Measurements from ENCODE around the gene EEF2.
"Not testable (repeated sequence)": the region's sequence is repeated elsewhere in the genome, so short reads cannot be mapped to it uniquely, and the experiment has no call there.

The EEF2 gene

GRCh38 chr19:4000798-4001197 lies 15.5 kb upstream of the EEF2 start:
- H3K36me3 ChIP-seq (ENCODE audit: control insufficient read depth in 1 of 2, insufficient read depth in 2 of 2, low read length in 2 of 2); H3K4me3 ChIP-seq (ENCODE audit: low read depth, low read length); DNase-seq; H3K79me1 ChIP-seq (ENCODE audit: low read length); H4K12ac ChIP-seq (ENCODE audit: low read depth, low read length); H3K4me2 ChIP-seq (ENCODE audit: low read length); H3K14ac ChIP-seq (ENCODE audit: low read length); H3K27me3 ChIP-seq (ENCODE audit: insufficient read depth, low read length); H3K18ac ChIP-seq (ENCODE audit: low read length); H3K4me1 ChIP-seq (ENCODE audit: control insufficient read depth in 1 of 2, insufficient read depth in 2 of 2, low read length in 2 of 2); H3K9me3 ChIP-seq (ENCODE audit: insufficient read depth, low read depth, low read length); H2BK5ac ChIP-seq (ENCODE audit: low read depth, low read length, poor library complexity); H3K23ac ChIP-seq (ENCODE audit: low read length); H2AFZ ChIP-seq (ENCODE audit: insufficient read depth, low read length, poor library complexity); H4K91ac ChIP-seq (ENCODE audit: low read depth, low read length); H2BK120ac ChIP-seq (ENCODE audit: insufficient read depth, low read length, poor library complexity); H3K79me2 ChIP-seq (ENCODE audit: control insufficient read depth, insufficient read depth, low read length, poor library complexity); H2AK5ac ChIP-seq (ENCODE audit: low read length); H2BK12ac ChIP-seq (ENCODE audit: low read length); H3K27ac ChIP-seq (ENCODE audit: low read depth, low read length); H3K4ac ChIP-seq (ENCODE audit: low read depth, low read length); H3K9ac ChIP-seq (ENCODE audit: low read length); H4K8ac ChIP-seq (ENCODE audit: low read depth, low read length): not testable (repeated sequence)
- no CpG with 5 or more reads among the region's 5 CpGs for WGBS (ENCODE audit: extremely low coverage, insufficient coverage, insufficient read length)

GRCh38 chr19:3998667-3999412 lies 13.6 kb upstream of the EEF2 start:
- H3K9me3 ChIP-seq (ENCODE audit: insufficient read depth, low read depth, low read length) = not testable (repeated sequence)

GRCh38 chr19:3995607-3996006 lies 10.3 kb upstream of the EEF2 start:
- Histone ChIP-seq H3K27me3 (ENCODE audit: insufficient read depth, low read length) (no peaks in the 10 kb centered on the region), H3K4me3 (ENCODE audit: low read depth, low read length) (no peak overlapping the region), H4K12ac (ENCODE audit: low read depth, low read length) (no peak overlapping the region), H3K4me2 (ENCODE audit: low read length) (no peak overlapping the region), H4K8ac (ENCODE audit: low read depth, low read length) (no peak overlapping the region), H3K36me3 (ENCODE audit: control insufficient read depth in 1 of 2, insufficient read depth in 2 of 2, low read length in 2 of 2) (no peaks in the 10 kb centered on the region), H3K18ac (ENCODE audit: low read length) (no peak overlapping the region), H2AFZ (ENCODE audit: insufficient read depth, low read length, poor library complexity) (no peak overlapping the region), H4K91ac (ENCODE audit: low read depth, low read length) (no peak overlapping the region), H3K14ac (ENCODE audit: low read length) (no peak overlapping the region), H3K9me3 (ENCODE audit: insufficient read depth, low read depth, low read length) (peaks cover 2% of the 10 kb centered on the region), H2BK5ac (ENCODE audit: low read depth, low read length, poor library complexity) (no peak overlapping the region), H3K4me1 (ENCODE audit: control insufficient read depth in 1 of 2, insufficient read depth in 2 of 2, low read length in 2 of 2) (no peaks in the 10 kb centered on the region), H2BK120ac (ENCODE audit: insufficient read depth, low read length, poor library complexity) (no peak overlapping the region), H2BK12ac (ENCODE audit: low read length) (no peak overlapping the region), H3K9ac (ENCODE audit: low read length) (no peak overlapping the region), H3K4ac (ENCODE audit: low read depth, low read length) (no peak overlapping the region), H3K23ac (ENCODE audit: low read length) (no peak overlapping the region), H3K79me1 (ENCODE audit: low read length) (no peaks in the 10 kb centered on the region), H3K27ac (ENCODE audit: low read depth, low read length) (no peak overlapping the region), H2AK5ac (ENCODE audit: low read length) (no peak overlapping the region), H3K79me2 (ENCODE audit: control insufficient read depth, insufficient read depth, low read length, poor library complexity) (no peaks in the 10 kb centered on the region)
- whole genome bisulfite sequencing (ENCODE audit: extremely low coverage, insufficient coverage, insufficient read length) = no CpG with 5 or more reads among the region's 6 CpGs
- DNase-seq = no peak

More at GRCh38 chr19:3998667-3999412, 13.6 kb upstream of the EEF2 start:
- not testable (repeated sequence) for H2AFZ ChIP-seq (ENCODE audit: insufficient read depth, low read length, poor library complexity); H3K23ac ChIP-seq (ENCODE audit: low read length); H3K14ac ChIP-seq (ENCODE audit: low read length); H3K4me1 ChIP-seq (ENCODE audit: control insufficient read depth in 1 of 2, insufficient read depth in 2 of 2, low read length in 2 of 2); H2BK12ac ChIP-seq (ENCODE audit: low read length); H3K4me3 ChIP-seq (ENCODE audit: low read depth, low read length); H3K36me3 ChIP-seq (ENCODE audit: control insufficient read depth in 1 of 2, insufficient read depth in 2 of 2, low read length in 2 of 2); H3K4ac ChIP-seq (ENCODE audit: low read depth, low read length); H3K4me2 ChIP-seq (ENCODE audit: low read length); H3K18ac ChIP-seq (ENCODE audit: low read length); H4K8ac ChIP-seq (ENCODE audit: low read depth, low read length); H4K12ac ChIP-seq (ENCODE audit: low read depth, low read length); H3K27ac ChIP-seq (ENCODE audit: low read depth, low read length); H4K91ac ChIP-seq (ENCODE audit: low read depth, low read length); H3K9ac ChIP-seq (ENCODE audit: low read length); H3K27me3 ChIP-seq (ENCODE audit: insufficient read depth, low read length); H2AK5ac ChIP-seq (ENCODE audit: low read length); H2BK5ac ChIP-seq (ENCODE audit: low read depth, low read length, poor library complexity); H3K79me1 ChIP-seq (ENCODE audit: low read length); H2BK120ac ChIP-seq (ENCODE audit: insufficient read depth, low read length, poor library complexity); DNase-seq; H3K79me2 ChIP-seq (ENCODE audit: control insufficient read depth, insufficient read depth, low read length, poor library complexity)
- WGBS (ENCODE audit: extremely low coverage, insufficient coverage, insufficient read length) = no CpG with 5 or more reads among the region's 29 CpGs

- no peak overlapping the region for H4K91ac ChIP-seq (ENCODE audit: low read depth, low read length)
- no peak overlapping the region for H4K12ac ChIP-seq (ENCODE audit: low read depth, low read length)
- H2AK5ac ChIP-seq (ENCODE audit: low read length) = no peak overlapping the region
- peaks cover 5 to 8% of the 10 kb centered on the region in 2 experiments for H3K4me1 ChIP-seq (ENCODE audit: control insufficient read depth in 1 of 2, insufficient read depth in 2 of 2, low read length in 2 of 2)
- no peak overlapping the region for H3K4me3 ChIP-seq (ENCODE audit: low read depth, low read length)
- H2AFZ ChIP-seq (ENCODE audit: insufficient read depth, low read length, poor library complexity) = no peak overlapping the region
- H3K9me3 ChIP-seq (ENCODE audit: insufficient read depth, low read depth, low read length) = no peaks in the 10 kb centered on the region
- no peak overlapping the region for H3K18ac ChIP-seq (ENCODE audit: low read length)
- H4K8ac ChIP-seq (ENCODE audit: low read depth, low read length) = no peak overlapping the region
- no peak overlapping the region for H2BK120ac ChIP-seq (ENCODE audit: insufficient read depth, low read length, poor library complexity)
- H2BK12ac ChIP-seq (ENCODE audit: low read length) = no peak overlapping the region
- H3K14ac ChIP-seq (ENCODE audit: low read length) = no peak overlapping the region
- no peak overlapping the region for H3K23ac ChIP-seq (ENCODE audit: low read length)
- no peaks in the 10 kb centered on the region for H3K79me2 ChIP-seq (ENCODE audit: control insufficient read depth, insufficient read depth, low read length, poor library complexity)
- H3K4ac ChIP-seq (ENCODE audit: low read depth, low read length) = no peak overlapping the region
- no CpG with 5 or more reads among the region's 3 CpGs for WGBS (ENCODE audit: extremely low coverage, insufficient coverage, insufficient read length)
- no peak for DNase-seq
- no peak overlapping the region for H3K9ac ChIP-seq (ENCODE audit: low read length)
- no peaks in the 10 kb centered on the region for H3K27me3 ChIP-seq (ENCODE audit: insufficient read depth, low read length)
- H3K36me3 ChIP-seq (ENCODE audit: control insufficient read depth in 1 of 2, insufficient read depth in 2 of 2, low read length in 2 of 2) = no peaks in the 10 kb centered on the region
- no peaks in the 10 kb centered on the region for H3K79me1 ChIP-seq (ENCODE audit: low read length)
- no peak overlapping the region for H3K27ac ChIP-seq (ENCODE audit: low read depth, low read length)
- H2BK5ac ChIP-seq (ENCODE audit: low read depth, low read length, poor library complexity) = no peak overlapping the region
- H3K4me2 ChIP-seq (ENCODE audit: low read length) = no peak overlapping the region
Observed at GRCh38 chr19:3990815-3991117, 5.5 kb upstream of the EEF2 start.
